HTERT RPE-1 (cell line): ENCODE measurements around the gene CRIP1.

ENCODE experiments used
- in situ Hi-C: fragments of 300-500 bp; cut with MboI; formaldehyde crosslinking; loops from 4 replicates; pipeline ENCODE4 v1.14.3; 2020; ENCODE audit warnings: low sequenced_read_pairs

CRIP1 gene

GRCh38 chr14:105469456-105470349, 17.0 kb upstream of the CRIP1 start:
- in situ Hi-C loops: no loop called here

- in situ Hi-C loops: no loop called here
Observed at GRCh38 chr14:105470350-105471296, 16.1 kb upstream of the CRIP1 start.

GRCh38 chr14:105471297-105471821, 15.3 kb upstream of the CRIP1 start:
- in situ Hi-C loops: no loop called here

GRCh38 chr14:105471823-105472485, 14.7 kb upstream of the CRIP1 start:
- in situ Hi-C loops: no loop called here

GRCh38 chr14:105472486-105472991, 14.1 kb upstream of the CRIP1 start:
- in situ Hi-C loops: no loop called here

- in situ Hi-C loops: no loop called here
Observed at GRCh38 chr14:105473033-105473676, 13.5 kb upstream of the CRIP1 start.

GRCh38 chr14:105473677-105474482, 12.8 kb upstream of the CRIP1 start:
- in situ Hi-C loops: no loop called here

- in situ Hi-C loops: no loop called here
Observed at GRCh38 chr14:105474483-105475268, 12.0 kb upstream of the CRIP1 start, which contains the start of gene CRIP2. Gene CRIP2, plus strand, starts transcription at chr14:105474821. Its CDS starts 42 bp downstream, at chr14:105474863.

GRCh38 chr14:105475269-105476096, 11.2 kb upstream of the CRIP1 start:
- in situ Hi-C loops: no loop called here

GRCh38 chr14:105476097-105476830, 10.4 kb upstream of the CRIP1 start:
- in situ Hi-C loops: no loop called here

GRCh38 chr14:105476831-105477659, 9.6 kb upstream of the CRIP1 start:
- in situ Hi-C loops: no loop called here

- in situ Hi-C loops: no loop called here
Observed at GRCh38 chr14:105477660-105478397, 8.9 kb upstream of the CRIP1 start.

GRCh38 chr14:105478398-105479251, 8.1 kb upstream of the CRIP1 start:
- in situ Hi-C loops: no loop called here

- in situ Hi-C loops: no loop called here
Observed at GRCh38 chr14:105479431-105480158, 7.1 kb upstream of the CRIP1 start.
